IgD-negative memory B cell (primary cell): ENCODE measurements around the gene PRR16. TPM values are rescaled to one million over a fixed set of nuclear protein-coding genes. Genes with fewer than 3 reads are reported as not detected.
"Not testable (repeated sequence)": the region's sequence is repeated elsewhere in the genome, so short reads cannot be mapped to it uniquely, and the experiment has no call there.

Experiments used
- H3K27ac Mint-ChIP-seq, 3 donors: one replicate each; pipeline ENCODE4 v1.8.0; 2020 to 2022; ENCODE audit warnings: mild to moderate bottlenecking in 3 of 3, mixed read lengths in 3 of 3, moderate library complexity in 1 of 3
- H3K27me3 Mint-ChIP-seq: one replicate; pipeline ENCODE4 v1.8.0; 2021; ENCODE audit warnings: mixed read lengths
- H3K36me3 Mint-ChIP-seq: one replicate; pipeline ENCODE4 v1.8.0; 2020; ENCODE audit warnings: mild to moderate bottlenecking, mixed read lengths
- H3K4me1 Mint-ChIP-seq, 3 donors: one replicate each; pipeline ENCODE4 v1.8.0; 2020 to 2022; ENCODE audit warnings: mixed read lengths in 3 of 3, mild to moderate bottlenecking in 1 of 3
- H3K4me3 Mint-ChIP-seq, 4 donors: one replicate each; pipeline ENCODE4 v1.8.0; 2020 to 2022; ENCODE audit warnings: mild to moderate bottlenecking in 4 of 4, mixed read lengths in 4 of 4, moderate library complexity in 3 of 4
- H3K9me3 Mint-ChIP-seq, 3 donors: one replicate each; pipeline ENCODE4 v1.8.0; 2020 to 2021; ENCODE audit warnings: mixed read lengths in 3 of 3, mild to moderate bottlenecking in 1 of 3
- polyA plus RNA-seq: library from polyadenylated mRNA; unstranded; fragments of 300-500 nt; fragmentation: Illumina TruSeq; gene quantifications from one replicate; pipeline ENCODE4 v1.2.3, GENCODE V29; 2021

PRR16 gene
- not detected for polyA plus RNA-seq

- Mint-ChIP-seq H3K9me3 (peaks cover 0 to 2% (median 0%) of the 10 kb centered on the region in 3 donors), H3K4me3 (peak within 1 kb of the TSS; percentile 83 to 96 (median 90)), H3K27ac (peak within 1 kb of the TSS; percentile 63 to 83 (median 71)), H3K4me1 (peaks cover 8 to 18% (median 13%) of the 10 kb centered on the region in 3 donors), H3K27me3 (peaks cover 28% of the 10 kb centered on the region), H3K36me3 (peaks cover 3% of the 10 kb centered on the region)
Observed at GRCh38 chr5:120463991-120464626, at the start of gene PRR16. Gene PRR16, plus strand, starts transcription at chr5:120464300.

- peaks cover 0 to 4% (median 1%) of the 10 kb centered on the region in 3 donors for H3K9me3 Mint-ChIP-seq
- H3K4me1 Mint-ChIP-seq, result peaks cover 0 to 1% (median 1%) of the 10 kb centered on the region in 3 donors
- H3K27ac Mint-ChIP-seq, result no peak overlapping the region
- no peaks in the 10 kb centered on the region for H3K36me3 Mint-ChIP-seq
- no peaks in the 10 kb centered on the region for H3K27me3 Mint-ChIP-seq
- H3K4me3 Mint-ChIP-seq, result no peak overlapping the region
Observed at GRCh38 chr5:120415985-120416384, 48.1 kb upstream of the PRR16 start.

GRCh38 chr5:120419127-120419526 lies 45.0 kb upstream of the PRR16 start:
- Mint-ChIP-seq H3K4me3 (peak overlapping the region in 1 of 4 donors; percentile 30), H3K27ac (no peak overlapping the region), H3K36me3 (peaks cover 1% of the 10 kb centered on the region), H3K9me3 (peaks cover 0 to 1% (median 0%) of the 10 kb centered on the region in 3 donors), H3K27me3 (no peaks in the 10 kb centered on the region), H3K4me1 (peaks cover 0 to 1% (median 1%) of the 10 kb centered on the region in 3 donors)

- H3K9me3 Mint-ChIP-seq, result peaks cover 6 to 22% (median 21%) of the 10 kb centered on the region in 3 donors
- not testable (repeated sequence) for H3K27me3 Mint-ChIP-seq, H3K27ac Mint-ChIP-seq, H3K4me1 Mint-ChIP-seq, H3K4me3 Mint-ChIP-seq, H3K36me3 Mint-ChIP-seq
Observed at GRCh38 chr5:120426633-120427275, 37.3 kb upstream of the PRR16 start.

- Mint-ChIP-seq H3K4me3 (no peak overlapping the region), H3K36me3 (peaks cover 3% of the 10 kb centered on the region), H3K27ac (no peak overlapping the region), H3K9me3 (peaks cover 6 to 22% (median 19%) of the 10 kb centered on the region in 3 donors), H3K27me3 (no peaks in the 10 kb centered on the region), H3K4me1 (no peaks in the 10 kb centered on the region)
Observed at GRCh38 chr5:120430572-120430971, 33.5 kb upstream of the PRR16 start.

- peaks cover 5% of the 10 kb centered on the region for H3K36me3 Mint-ChIP-seq
- H3K27me3 Mint-ChIP-seq, result no peaks in the 10 kb centered on the region
- no peaks in the 10 kb centered on the region for H3K4me1 Mint-ChIP-seq
- H3K9me3 Mint-ChIP-seq, result peaks cover 6 to 21% (median 17%) of the 10 kb centered on the region in 3 donors
- H3K27ac Mint-ChIP-seq, result no peak overlapping the region
- H3K4me3 Mint-ChIP-seq, result no peak overlapping the region
Observed at GRCh38 chr5:120432861-120433260, 31.2 kb upstream of the PRR16 start.

GRCh38 chr5:120435129-120435528 lies 29.0 kb upstream of the PRR16 start:
- H3K36me3 Mint-ChIP-seq, result peaks cover 5% of the 10 kb centered on the region
- H3K27me3 Mint-ChIP-seq, result no peaks in the 10 kb centered on the region
- H3K27ac Mint-ChIP-seq, result no peak overlapping the region
- H3K4me3 Mint-ChIP-seq, result no peak overlapping the region
- H3K4me1 Mint-ChIP-seq, result no peaks in the 10 kb centered on the region
- peaks cover 0 to 13% (median 10%) of the 10 kb centered on the region in 3 donors for H3K9me3 Mint-ChIP-seq

GRCh38 chr5:120436996-120437395 lies 27.1 kb upstream of the PRR16 start:
- Mint-ChIP-seq H3K27me3 (no peaks in the 10 kb centered on the region), H3K36me3 (peaks cover 2% of the 10 kb centered on the region), H3K4me1 (no peaks in the 10 kb centered on the region), H3K4me3 (no peak overlapping the region), H3K27ac (peak overlapping the region in 1 of 3 donors; percentile 81), H3K9me3 (no peaks in the 10 kb centered on the region)

GRCh38 chr5:120442694-120443093 lies 21.4 kb upstream of the PRR16 start:
- no peaks in the 10 kb centered on the region for H3K36me3 Mint-ChIP-seq
- H3K4me3 Mint-ChIP-seq, result no peak overlapping the region
- H3K27ac Mint-ChIP-seq, result no peak overlapping the region
- H3K4me1 Mint-ChIP-seq, result no peaks in the 10 kb centered on the region
- no peaks in the 10 kb centered on the region for H3K27me3 Mint-ChIP-seq
- H3K9me3 Mint-ChIP-seq, result no peaks in the 10 kb centered on the region

GRCh38 chr5:120443607-120444006 lies 20.5 kb upstream of the PRR16 start:
- Mint-ChIP-seq H3K27me3 (no peaks in the 10 kb centered on the region), H3K36me3 (no peaks in the 10 kb centered on the region), H3K4me1 (no peaks in the 10 kb centered on the region), H3K9me3 (no peaks in the 10 kb centered on the region), H3K4me3 (no peak overlapping the region), H3K27ac (no peak overlapping the region)

GRCh38 chr5:120446068-120446492 lies 18.0 kb upstream of the PRR16 start:
- Mint-ChIP-seq H3K27ac (no peak overlapping the region), H3K27me3 (no peaks in the 10 kb centered on the region), H3K4me3 (no peak overlapping the region), H3K4me1 (no peaks in the 10 kb centered on the region), H3K36me3 (no peaks in the 10 kb centered on the region), H3K9me3 (peaks cover 0 to 3% (median 0%) of the 10 kb centered on the region in 3 donors)

- no peak overlapping the region for H3K27ac Mint-ChIP-seq
- H3K9me3 Mint-ChIP-seq, result peaks cover 0 to 3% (median 0%) of the 10 kb centered on the region in 3 donors
- H3K4me1 Mint-ChIP-seq, result no peaks in the 10 kb centered on the region
- H3K27me3 Mint-ChIP-seq, result no peaks in the 10 kb centered on the region
- no peaks in the 10 kb centered on the region for H3K36me3 Mint-ChIP-seq
- H3K4me3 Mint-ChIP-seq, result no peak overlapping the region
Observed at GRCh38 chr5:120446901-120447300, 17.2 kb upstream of the PRR16 start.

- Mint-ChIP-seq H3K4me3 (no peak overlapping the region), H3K36me3 (no peaks in the 10 kb centered on the region), H3K9me3 (peaks cover 0 to 3% (median 0%) of the 10 kb centered on the region in 3 donors), H3K4me1 (no peaks in the 10 kb centered on the region), H3K27ac (no peak overlapping the region), H3K27me3 (no peaks in the 10 kb centered on the region)
Observed at GRCh38 chr5:120447706-120448239, 16.3 kb upstream of the PRR16 start.

- H3K9me3 Mint-ChIP-seq, result peaks cover 0 to 3% (median 0%) of the 10 kb centered on the region in 3 donors
- H3K36me3 Mint-ChIP-seq, result no peaks in the 10 kb centered on the region
Observed at GRCh38 chr5:120449501-120449900, 14.6 kb upstream of the PRR16 start.

GRCh38 chr5:120450910-120451309 lies 13.2 kb upstream of the PRR16 start:
- peaks cover 0 to 3% (median 0%) of the 10 kb centered on the region in 3 donors for H3K9me3 Mint-ChIP-seq
- no peaks in the 10 kb centered on the region for H3K4me1 Mint-ChIP-seq
- H3K27ac Mint-ChIP-seq, result no peak overlapping the region
- H3K36me3 Mint-ChIP-seq, result no peaks in the 10 kb centered on the region
- H3K4me3 Mint-ChIP-seq, result no peak overlapping the region
- peaks cover 5% of the 10 kb centered on the region for H3K27me3 Mint-ChIP-seq

More at GRCh38 chr5:120449501-120449900, 14.6 kb upstream of the PRR16 start:
- H3K27me3 Mint-ChIP-seq, result peaks cover 5% of the 10 kb centered on the region
- H3K27ac Mint-ChIP-seq, result no peak overlapping the region
- no peak overlapping the region for H3K4me3 Mint-ChIP-seq
- no peaks in the 10 kb centered on the region for H3K4me1 Mint-ChIP-seq
